Prostate gland (tissue), 2 donors: Measurements from ENCODE around the gene NELFB.

Experiments used
- POLR2A ChIP-seq: fragments of 450-650 bp; IDR thresholded peaks from one replicate; pipeline ENCODE4 v1.6.1; 2016; ENCODE audit warnings: antibody characterized with exemption, mild to moderate bottlenecking
- POLR2AphosphoS5 ChIP-seq: sonication (generic); formaldehyde crosslinking; IDR thresholded peaks from one replicate; pipeline ENCODE4 v1.6.1; 2017; ENCODE audit warnings: antibody characterized with exemption
- TF ChIP-seq, protein P1 (sequence below), 4 experiments: fragments of 200-600 bp in 2 of 4; fragments of 450-650 bp in 2 of 4; sonication (generic) in 2 of 4; IDR thresholded peaks; 1 replicate in 3 of 4; 2 replicates in 1 of 4; pipeline ENCODE4 v1.5.1; 2016 to 2019; ENCODE audit warnings: antibody characterized with exemption in 4 of 4, mild to moderate bottlenecking in 2 of 4, moderate library complexity in 2 of 4

DNA sequence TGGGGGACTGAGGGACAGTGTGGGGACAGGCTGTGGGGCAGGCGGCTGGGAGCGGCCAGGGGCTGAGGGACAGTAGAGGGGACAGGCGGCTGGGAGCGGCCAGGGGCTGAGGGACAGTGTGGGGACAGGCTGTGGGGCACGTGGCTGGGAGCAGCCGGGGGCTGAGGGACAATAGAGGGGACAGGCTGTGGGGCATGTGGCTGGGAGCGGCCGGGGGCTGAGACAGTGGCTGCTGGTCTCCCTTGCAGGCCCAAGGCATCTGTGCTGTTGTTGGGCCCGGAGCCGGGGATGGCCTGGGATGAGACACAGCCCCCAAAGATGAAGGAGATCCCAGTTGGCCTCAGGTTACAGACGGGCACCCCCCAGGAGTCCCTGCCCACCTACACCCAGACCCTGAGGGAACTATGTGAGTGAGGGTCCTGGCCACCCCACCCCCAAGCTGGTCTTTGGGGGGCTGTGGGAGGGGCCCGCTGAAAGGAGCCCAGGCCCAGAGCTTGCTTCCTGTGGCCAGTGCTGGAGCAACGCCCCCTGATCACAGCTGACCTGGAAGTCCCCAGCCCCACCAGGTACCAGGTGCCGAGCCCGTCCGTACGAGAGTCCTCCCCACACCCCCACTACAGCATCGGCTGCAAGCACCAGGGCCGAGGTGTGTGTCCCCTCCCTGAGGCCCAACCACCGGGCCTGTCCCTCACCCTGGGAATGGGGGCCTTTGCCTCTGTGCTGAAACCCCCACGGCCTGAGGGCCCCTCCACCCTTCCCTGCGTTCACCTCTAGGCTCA, 3.4 kb upstream of the NELFB start:
- TF ChIP-seq POLR2A (no peak), POLR2AphosphoS5 (no peak)
- TF ChIP-seq, protein P1, sequence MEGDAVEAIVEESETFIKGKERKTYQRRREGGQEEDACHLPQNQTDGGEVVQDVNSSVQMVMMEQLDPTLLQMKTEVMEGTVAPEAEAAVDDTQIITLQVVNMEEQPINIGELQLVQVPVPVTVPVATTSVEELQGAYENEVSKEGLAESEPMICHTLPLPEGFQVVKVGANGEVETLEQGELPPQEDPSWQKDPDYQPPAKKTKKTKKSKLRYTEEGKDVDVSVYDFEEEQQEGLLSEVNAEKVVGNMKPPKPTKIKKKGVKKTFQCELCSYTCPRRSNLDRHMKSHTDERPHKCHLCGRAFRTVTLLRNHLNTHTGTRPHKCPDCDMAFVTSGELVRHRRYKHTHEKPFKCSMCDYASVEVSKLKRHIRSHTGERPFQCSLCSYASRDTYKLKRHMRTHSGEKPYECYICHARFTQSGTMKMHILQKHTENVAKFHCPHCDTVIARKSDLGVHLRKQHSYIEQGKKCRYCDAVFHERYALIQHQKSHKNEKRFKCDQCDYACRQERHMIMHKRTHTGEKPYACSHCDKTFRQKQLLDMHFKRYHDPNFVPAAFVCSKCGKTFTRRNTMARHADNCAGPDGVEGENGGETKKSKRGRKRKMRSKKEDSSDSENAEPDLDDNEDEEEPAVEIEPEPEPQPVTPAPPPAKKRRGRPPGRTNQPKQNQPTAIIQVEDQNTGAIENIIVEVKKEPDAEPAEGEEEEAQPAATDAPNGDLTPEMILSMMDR (IDR thresholded peaks at IDR 0.05): no peak
